Muscle of back (tissue), 13 donors: ENCODE results near the gene KCNQ2. TPM values are rescaled to one million over a fixed set of nuclear protein-coding genes. Genes with fewer than 3 reads are reported as not detected.
"Not testable (repeated sequence)": the region's sequence is repeated elsewhere in the genome, so short reads cannot be mapped to it uniquely, and the experiment has no call there.

ENCODE experiments used
- DNase-seq, 3 donors: peaks; one replicate each; pipeline versions ENCODE4 v3.0.0 to v3.0.0-alpha.2; 2013
- long read RNA-seq, 9 donors: transcript quantifications; one replicate each; lab custom pipeline, GENCODE V29; 2026
- polyA plus RNA-seq, 10 donors: library from polyadenylated mRNA; unstranded; fragments of 120-200 nt; gene quantifications; one replicate each; pipeline ENCODE4 v1.2.1, GENCODE V29; 2013; ENCODE audit not compliant: insufficient read length in 10 of 10

Gene KCNQ2
- 1 to 10 TPM; 2.6 to 8.1 (median 4.3) TPM for polyA plus RNA-seq
- long read RNA-seq, donor 1, partial matches to known transcripts: 0 of 1 reads
- long read RNA-seq, donor 1, other reads (novel, unspliced or antisense): 0 of 1 reads
- long read RNA-seq, donor 2, partial matches to known transcripts: 0 of 2 reads
- long read RNA-seq, donor 2, other reads (novel, unspliced or antisense): 0 of 2 reads
- long read RNA-seq, donor 3: 0 reads
- long read RNA-seq, donor 4, partial matches to known transcripts: 0 of 2 reads
- long read RNA-seq, donor 4, other reads (novel, unspliced or antisense): 0 of 2 reads
- long read RNA-seq, donor 5, partial matches to known transcripts: 0 of 1 reads
- long read RNA-seq, donor 5, other reads (novel, unspliced or antisense): 0 of 1 reads
- long read RNA-seq, donor 6: 0 reads
- long read RNA-seq, donor 7: 0 reads
- long read RNA-seq, donor 8, partial matches to known transcripts: 0 of 2 reads
- long read RNA-seq, donor 8, other reads (novel, unspliced or antisense): 0 of 2 reads
- long read RNA-seq, donor 9, partial matches to known transcripts: 0 of 1 reads
- long read RNA-seq, donor 9, other reads (novel, unspliced or antisense): 0 of 1 reads

DNA sequence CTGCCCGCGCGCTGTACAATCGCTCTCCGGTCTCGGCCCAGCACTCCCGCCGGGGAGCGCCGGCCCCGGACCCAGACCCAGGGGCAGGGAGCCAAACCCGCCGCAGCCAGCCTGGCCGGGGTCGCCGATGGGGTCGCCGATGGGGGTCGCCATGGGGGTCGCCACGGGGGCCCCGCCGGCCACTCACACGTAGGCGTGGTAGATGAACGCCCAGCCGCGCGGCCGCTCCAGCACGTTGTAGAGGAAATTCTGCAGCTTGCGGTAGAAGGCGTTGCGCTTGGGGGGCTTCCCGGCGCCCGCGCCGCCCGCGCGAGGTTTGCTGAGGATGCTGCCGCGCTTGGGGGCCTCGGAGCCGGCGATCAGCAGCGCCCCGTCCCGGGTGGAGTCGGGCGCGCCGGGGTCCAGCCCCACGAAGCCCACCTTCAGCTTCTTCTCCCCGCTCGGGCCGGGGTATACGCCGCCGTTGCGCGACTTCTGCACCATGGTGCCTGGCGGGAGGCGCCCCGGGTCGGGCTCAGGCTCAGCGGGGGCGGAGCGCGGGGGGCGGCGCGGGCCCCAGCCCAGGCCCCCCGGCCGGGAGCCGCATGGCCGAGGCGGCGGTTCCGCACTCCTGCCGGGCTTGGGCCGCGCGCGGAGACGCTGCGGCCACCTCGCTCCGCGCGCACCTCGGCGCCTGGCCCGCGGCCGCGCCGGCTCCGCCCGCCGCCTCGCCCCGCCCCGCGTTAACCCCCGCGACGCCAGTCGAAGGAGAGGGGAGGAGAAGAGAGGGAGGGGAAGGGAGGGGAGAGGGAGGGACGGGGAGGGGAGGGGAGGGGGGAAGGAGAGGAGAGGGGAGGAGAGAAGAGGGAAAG, at the start of gene KCNQ2:
Gene KCNQ2, minus strand, starts transcription at position 675 of the 851 bp plus-strand sequence. Its CDS starts 192 bp downstream, at position 483.
- no peak for DNase-seq

DNA sequence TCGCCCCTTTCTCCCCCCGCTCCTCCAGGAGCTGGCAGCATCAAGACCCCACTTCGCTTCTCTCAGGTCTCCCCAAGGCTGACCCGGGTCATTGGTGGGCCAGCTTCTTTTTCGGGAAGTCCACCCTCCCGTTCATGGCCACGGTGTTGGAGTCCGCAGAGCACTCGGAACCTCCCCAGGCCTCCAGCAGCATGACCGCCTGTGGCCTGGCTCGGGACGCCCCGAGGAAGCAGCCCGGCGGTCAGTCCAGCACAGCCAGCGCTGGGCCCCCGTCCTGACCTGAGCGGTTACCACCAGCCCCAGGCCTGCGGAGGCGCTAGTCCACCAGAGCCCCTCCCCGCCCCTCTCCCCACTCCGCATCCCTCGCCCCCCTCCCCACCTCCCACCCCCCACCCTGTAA, 49.1 kb upstream of the KCNQ2 start:
- no peak for DNase-seq

GRCh38 chr20:63520934-63521601, 48.6 kb upstream of the KCNQ2 start:
- peak; percentile 74 to 92 (median 84) for DNase-seq

DNA sequence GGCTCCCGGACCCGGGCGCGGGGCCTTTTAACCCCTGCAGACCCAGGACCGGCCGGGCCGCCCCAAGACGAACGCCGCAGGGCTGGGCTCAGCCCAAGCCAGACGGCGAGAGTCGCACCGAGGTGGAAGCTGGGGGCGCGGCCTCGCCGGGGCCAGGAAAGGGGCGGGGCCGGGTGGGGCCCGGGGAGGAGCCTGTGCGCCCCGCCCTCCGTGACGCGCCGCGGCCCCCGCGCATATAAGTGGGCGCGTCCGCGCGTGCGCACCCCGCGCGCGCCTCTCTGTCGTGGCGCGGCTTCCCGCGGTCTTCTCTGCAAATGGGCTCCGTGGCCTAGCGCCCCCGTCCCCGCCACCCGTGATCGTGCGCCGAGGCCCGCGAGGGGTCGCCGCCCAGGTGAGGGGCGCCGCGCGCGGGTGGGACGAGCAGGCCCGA, 48.1 kb upstream of the KCNQ2 start, which contains the start of gene PPDPF:
Gene PPDPF, plus strand, starts transcription at position 262 of the 430 bp plus-strand sequence. CDS start 544 bp downstream, outside the sequence.
- DNase-seq: peak; percentile 85 to 95 (median 92)

- peak in 1 of 3 donors; percentile 55 for DNase-seq
These were observed 47.4 kb upstream of the KCNQ2 start for GRCh38 chr20:63519668-63520503.

GRCh38 chr20:63518946-63519667, 46.7 kb upstream of the KCNQ2 start:
- peak in 1 of 3 donors; percentile 10 for DNase-seq

DNA sequence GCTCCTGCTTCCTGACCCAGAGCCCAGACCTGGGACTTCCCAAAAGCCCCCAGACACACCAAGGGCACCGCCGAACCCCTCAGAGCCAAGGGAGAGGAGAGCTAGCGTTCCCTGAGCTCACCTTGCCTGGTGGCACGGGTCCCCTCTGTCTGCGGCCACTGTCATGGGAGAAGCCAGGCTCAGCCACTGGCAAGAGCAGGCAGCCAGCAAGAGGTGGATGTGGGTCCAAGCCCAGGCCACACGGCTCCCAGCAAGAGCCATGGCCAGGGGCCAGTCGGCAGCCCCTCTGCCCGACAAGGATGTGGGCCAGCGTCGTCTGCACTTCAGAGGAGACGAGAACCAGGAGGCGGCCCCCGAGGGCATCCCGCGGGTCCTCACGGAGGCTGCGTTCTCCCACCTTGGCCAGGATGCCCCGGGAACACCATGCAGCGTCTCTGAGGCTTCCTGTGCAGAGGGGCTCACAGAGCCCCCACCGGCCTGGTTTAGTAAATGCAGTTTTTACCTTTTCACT, 46.0 kb upstream of the KCNQ2 start:
- DNase-seq: no peak

DNA sequence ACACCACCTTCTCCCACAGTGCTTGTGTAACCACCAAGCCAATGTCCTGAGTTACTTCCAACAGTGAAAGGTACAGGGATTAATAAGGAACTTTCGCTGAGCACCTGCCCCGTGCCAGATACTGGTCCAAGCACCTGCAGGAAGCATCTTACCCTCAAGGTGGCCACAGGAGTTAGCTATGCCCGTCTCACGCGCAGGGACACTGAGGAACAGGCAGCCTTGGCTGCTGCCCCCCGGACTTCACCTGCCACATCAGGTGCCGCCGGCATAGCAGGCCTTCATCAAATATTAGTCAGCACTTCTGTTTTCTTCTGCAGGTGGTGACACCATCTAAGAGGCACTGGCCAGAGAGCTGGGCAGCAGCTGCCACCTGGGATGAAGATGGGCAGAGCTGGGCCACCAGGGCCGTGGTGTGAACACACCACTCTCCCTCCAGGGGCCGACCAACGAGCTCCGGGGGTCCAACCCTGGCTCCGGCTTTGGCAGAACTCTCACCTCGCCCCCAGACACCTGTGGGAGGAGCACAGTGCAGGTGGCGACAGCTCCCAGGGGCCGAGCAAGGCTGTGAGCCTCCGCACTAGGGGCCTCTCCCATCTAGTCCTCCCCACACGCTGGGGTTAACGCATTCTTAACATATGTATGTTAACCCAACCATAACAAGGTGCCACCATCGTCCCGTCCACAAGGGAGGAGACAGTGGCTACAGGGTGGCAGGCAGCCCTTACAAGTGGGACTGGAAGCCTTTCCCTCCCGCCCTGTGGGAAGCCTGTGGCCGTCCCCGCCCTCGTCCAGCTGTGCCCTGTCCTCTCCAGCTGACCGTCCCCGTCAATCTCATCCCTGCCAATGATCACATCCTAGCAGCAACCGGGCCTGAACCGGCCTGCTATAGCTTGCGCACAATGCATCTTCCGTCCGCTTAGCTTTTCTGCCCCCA, 45.2 kb upstream of the KCNQ2 start:
- no peak for DNase-seq

DNA sequence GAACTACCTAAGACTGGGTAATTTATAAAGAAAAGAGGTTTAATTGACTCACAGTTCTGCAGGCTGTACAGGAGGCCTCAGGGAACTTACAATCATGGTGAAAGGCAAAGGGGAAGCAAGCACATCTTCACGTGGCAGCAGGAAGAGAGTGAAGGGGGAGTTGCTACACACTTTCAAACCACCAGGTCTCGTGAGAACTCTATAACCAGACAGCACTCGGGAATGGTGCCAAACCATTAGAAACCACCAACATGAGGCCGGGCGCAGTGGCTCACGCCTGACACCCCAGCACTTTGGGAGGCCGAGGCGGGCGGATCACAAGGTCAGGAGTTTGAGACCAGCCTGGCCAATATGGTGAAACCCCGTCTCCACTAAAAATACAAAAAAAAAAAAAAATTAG, 42.1 kb upstream of the KCNQ2 start:
- not testable (repeated sequence) for DNase-seq

DNA sequence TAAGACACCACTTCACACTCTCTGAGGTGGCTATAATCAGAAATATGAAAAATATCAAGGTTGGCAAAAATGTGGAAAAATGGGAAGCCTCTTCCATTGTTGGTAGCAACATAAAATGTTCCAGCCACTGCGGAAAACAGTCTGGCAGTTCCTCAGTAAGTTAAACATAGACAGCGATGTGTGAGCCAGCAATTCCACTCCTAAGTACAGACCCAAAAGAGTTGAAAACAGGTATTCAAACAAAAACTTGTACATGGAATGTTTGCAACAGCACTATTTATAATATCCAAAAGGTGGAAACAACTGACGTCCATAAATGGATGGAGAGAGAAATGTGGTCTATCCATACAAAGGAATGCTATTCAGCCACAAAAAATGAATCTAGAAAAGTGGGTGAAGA, 40.8 kb upstream of the KCNQ2 start:
- no peak for DNase-seq

- no peak for DNase-seq
These were observed 36.7 kb upstream of the KCNQ2 start for GRCh38 chr20:63509088-63509564.

DNA sequence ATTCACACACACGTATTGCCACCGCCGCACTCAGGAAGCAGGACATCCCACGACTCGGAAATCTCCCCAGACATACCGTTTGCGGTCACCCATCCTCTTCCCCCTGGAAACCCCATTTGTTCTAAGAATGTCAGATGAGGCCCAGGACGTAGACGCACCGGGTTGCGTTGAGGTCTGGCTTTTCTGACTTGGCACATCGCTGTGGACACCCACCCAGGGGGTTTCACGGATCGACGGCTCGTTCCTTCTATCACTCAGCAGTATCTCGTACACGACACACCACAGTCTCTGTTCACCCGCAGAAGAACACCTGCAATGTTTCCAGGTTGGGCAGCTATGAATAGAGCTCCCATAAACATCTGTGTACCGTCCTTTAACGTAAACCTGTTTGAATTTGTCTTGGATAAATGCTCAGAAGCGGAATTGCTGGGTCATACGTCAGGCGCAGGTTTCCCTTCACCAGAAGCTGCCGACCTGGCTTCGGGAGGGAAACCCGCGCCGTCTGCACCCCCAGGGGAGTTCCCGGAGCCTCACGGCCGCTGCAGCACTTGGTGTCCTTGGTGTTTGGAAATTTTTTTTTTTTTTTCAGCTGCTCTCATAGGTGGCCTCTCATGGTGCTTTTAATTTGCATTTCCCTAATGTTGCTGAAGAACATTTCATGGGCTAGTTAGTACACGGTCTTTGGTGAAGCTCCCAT, 35.8 kb upstream of the KCNQ2 start:
- no peak for DNase-seq

DNA sequence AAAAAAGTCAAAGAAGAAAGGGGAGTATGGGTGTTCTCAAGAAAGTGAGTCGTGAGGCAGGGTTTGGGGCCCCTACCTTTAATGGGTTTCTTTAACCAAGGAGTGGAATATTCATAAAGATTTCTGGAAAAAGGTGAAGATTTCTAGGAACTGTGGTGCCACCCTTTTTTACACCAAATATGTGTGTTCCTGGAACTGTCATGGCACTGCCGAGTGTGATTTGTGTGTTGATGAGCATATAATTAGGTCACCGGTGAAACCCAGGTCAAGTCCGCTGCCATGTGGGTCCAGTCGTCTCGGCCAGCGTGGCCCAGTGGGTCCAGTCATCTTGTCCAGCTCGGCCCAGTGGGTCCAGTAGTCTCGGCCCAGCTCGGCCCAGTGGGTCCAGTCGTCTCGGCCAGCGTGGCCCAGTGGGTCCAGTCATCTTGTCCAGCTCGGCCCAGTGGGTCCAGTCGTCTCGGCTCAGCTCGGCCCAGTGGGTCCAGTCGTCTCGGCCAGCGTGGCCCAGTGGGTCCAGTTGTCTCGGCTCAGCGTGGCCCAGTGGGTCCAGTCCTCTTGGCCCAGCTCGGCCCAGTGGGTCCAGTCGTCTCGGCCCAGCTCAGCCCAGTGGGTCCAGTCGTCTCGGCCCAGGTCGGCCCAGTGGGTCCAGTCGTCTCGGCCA, 34.8 kb upstream of the KCNQ2 start:
- DNase-seq: no peak

DNA sequence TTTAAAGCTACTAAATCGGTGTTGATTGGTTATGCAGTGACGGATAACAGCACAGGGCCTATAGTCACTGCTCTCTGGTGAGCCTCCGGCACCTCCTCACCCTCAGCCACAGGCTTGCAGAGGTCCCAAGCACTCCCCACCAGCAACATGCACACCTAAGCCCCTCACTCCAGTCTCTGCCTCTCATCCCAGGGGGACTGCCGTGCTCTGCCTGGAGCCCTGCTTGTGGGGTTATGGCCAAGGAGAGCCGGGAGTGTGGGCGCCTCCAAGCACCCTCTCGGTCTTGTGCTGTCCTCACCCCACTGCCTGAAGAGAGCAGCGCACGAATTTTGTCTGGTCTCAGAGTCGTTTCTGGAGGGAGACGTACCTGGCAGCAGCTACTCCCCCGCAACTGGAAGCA, 33.3 kb upstream of the KCNQ2 start:
- DNase-seq: no peak

DNA sequence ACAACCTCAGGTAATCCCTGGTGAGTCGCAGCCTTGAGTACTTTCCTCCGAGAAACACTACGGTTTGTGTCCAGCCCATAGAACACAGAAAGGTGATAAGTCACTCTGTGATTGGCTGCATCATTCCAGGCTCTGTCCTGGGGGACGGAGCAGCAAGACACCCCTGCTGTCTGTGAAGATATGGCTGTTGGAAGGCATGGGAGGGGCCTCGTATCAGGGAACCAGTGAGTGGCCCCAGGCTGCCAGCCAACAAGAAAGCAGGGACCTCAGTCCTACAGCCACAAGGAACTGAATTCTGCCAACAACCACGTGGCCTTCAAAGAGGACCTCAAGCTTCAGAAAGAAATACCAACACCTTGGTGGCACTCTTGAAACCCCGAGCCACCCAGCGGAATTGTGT, 32.8 kb upstream of the KCNQ2 start:
- no peak for DNase-seq

DNA sequence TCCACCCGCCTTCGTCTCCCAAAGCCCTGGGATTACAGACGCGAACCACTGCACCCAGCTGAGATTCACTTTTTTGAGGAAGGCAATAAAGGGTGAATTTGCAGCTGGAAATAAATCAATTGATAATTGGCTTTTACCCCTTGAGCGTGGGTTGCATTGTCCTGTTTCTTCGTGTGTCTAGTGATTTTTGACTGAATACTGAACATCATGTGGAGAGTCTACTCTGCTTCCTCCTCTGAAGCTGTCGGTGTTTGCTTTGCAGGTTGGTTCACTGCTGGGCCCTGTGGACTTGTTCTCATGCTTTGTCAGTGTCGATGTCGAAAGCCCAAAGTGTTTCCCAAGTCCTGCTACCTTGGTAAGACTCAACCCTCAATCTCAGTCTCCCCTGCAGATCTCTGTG, 32.2 kb upstream of the KCNQ2 start:
- DNase-seq: no peak

DNA sequence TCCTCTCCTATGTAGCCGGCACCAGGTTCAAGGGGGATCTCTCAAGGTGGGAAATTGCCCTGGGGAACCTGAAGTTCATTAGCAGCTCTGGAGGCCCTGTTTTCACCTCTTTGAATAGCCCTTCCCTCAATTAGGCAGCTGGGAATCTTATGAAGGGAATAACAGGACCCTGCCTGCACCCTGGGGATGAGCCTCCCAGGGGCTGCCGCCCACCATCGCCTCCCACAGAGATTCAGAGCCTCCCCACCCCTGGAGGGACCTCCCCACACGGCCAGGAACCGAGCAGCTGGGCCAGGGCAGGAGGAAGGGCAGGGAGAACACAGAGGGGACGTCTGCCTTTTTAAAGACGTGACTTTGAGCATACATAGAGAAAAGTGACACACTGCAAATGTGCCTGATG, 31.1 kb upstream of the KCNQ2 start:
- no peak for DNase-seq
